GM18499 (cell line): ENCODE measurements around the gene SLC1A2.

ENCODE experiments used
- ATAC-seq: cut with Tn5 transposase; IDR thresholded peaks from one replicate; pipeline ENCODE4 v1.9.1; 2021; ENCODE audit warnings: moderate number of reproducible peaks; ENCODE audit not compliant: insufficient read depth, unreplicated experiment

SLC1A2 gene

DNA sequence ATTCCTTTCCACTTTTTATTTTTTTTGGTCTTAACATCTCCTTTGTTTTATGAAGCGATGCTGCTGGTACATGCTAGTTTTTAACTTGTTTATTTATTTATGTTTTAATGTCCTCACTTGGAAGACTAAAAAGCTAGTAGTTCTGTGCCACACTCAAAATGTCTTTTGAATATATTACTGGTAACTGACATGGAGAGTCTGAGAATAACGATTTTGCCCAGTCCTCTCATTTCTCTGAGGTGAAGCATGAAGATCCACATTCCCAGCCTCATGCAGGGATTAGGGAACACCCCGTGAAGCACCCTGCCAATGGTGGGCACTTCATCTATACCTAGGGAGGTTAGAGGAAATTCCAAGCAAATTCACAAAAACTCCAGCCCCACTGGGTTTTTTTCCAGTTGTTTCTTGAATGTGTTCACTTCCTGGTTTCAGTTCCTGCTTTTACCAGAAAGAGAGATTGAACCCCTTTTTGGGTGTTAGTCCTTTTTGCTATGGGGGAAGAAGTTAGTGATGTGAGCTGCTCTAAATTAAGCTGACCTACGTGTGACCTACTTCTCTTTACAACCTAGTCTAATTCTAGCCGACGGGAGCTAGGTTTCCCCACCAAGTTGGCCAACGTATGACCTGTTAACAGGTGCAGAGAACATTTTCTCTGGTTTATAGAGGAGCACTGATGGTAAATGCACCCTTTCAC, 106.1 kb downstream of the SLC1A2 start:
- peak; percentile 83 for ATAC-seq

DNA sequence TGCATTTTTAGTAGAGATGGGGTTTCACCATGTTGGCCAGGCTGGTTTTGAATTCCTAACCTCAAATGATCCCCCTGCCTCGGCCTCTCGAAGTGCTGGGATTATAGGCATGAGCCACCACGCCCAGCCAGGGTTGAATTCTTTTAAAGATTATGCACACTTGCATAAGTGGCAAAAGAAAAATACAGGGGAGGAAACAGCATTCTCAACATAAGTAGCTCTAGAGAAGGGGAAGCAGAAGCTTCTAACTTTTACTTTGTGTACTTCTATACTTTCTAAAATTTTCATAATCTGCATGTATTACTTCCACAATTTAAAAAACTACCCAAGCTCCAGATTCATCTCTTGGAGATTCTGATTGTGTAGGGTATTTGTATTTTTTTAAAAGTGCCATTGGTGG, 108.0 kb downstream of the SLC1A2 start:
- ATAC-seq = no peak

DNA sequence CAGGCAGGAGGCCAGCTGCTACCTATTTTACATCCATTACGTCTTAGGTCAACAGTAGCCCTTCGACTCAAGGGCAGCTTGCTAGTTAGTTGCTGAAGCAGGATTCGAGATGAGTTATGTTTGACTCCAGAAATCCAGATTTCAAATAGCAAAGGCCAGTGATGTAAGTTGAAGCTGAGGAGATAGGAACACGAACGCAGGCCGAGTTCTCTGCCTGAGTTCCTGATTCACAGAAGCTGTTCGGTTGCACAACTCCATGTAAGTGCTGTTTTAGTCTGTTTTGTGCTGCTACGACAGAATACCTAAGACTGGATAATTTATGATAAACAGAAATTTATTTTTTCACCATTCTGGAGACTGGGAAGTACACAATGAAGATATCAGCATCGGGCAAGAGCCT, 111.2 kb downstream of the SLC1A2 start:
- no peak for ATAC-seq

DNA sequence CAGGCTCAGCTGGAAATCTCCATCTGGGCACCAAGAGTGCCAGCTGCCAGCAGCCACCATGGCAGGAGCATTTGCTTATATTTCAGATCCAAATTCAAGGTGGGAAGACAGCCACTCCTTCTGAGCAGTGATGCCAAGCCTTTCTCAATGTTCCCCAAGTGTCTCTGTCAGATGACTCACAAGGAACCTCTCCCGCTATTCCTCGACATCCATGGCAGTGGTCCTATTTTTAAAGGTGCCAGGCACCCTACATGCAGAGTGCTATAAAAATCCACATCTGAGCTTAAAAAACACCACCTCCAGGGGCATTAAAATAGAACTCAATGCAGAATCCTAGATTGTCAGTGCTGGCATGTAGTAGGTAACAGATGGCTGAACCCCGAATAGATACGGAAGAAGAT, 112.1 kb downstream of the SLC1A2 start:
- no peak for ATAC-seq

DNA sequence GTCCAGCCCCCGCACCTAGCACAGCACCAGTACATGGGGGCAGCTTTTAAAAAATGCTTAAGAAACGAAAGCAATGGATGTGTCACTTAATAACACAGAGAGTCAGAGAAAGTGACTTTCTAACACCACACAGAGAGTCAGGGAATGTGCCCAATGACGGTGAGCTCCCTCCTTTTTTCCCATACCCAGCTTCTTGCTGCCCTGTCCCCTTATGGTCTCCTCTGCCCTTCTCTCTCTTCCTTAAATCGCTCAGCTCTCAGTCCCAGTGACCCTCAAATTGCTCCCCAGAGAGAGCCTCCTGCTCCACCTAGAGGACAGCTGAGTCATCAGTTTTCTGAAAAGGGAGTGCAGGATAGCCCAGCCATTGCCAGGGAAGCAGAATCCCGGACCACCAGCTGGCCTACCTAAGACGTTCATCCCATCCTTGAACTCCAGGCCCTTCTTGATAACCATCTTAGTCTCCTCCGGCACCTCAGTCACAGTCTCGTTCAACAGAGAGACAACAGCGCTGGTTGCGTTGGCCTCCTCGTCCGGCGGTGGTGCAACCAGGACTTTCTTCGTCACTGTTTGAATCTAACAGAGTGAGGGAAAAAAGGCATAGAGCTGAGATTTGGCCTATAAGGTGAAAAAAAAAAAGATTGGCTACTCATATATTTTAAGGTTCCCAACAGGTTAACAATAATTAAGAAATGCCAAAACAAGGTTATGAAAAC, 113.5 kb downstream of the SLC1A2 start:
- ATAC-seq = no peak

DNA sequence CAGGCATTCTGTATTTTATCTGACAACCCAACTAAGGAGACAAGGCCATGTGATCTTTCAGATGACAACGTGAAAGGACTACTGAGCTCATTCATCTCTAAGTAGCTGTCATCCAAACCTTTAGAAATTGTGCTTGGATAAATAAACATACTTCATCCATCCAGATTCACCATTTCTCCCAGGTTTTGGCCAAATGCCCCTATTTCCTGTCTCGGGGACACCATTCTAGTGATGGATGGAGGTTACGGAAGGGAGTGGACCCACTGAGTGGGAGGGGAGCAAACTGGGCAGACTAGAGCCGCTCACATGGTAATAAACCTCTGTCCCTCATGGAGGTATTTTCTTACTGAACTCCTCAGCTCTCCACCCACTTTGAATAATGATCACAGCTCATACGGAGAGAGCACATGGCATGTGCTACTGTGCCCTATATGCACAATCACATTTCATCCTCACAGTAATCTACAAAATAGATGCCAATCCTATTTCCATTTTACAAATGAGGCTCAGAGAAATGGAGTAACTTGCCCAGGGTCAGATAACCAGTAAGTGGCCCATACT, 114.4 kb downstream of the SLC1A2 start:
- ATAC-seq = no peak

DNA sequence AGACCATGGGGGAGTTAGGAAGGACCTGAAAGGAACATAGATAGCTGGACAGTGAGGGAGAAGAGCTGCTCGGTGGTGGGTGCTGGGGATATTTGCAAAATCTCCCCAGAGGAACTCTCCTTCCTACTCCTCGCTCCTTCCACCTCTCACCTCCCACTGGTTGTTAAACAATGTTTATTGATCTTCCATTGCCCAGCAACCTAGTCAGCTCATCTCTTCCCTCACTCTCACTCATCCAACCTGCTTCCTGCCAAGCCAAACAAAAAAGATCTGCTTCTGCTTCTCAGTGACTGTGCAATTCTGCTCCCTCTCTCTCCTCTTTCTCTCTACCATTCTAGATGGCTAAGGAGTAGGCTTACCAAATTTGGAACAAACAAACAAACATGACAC, 115.0 kb downstream of the SLC1A2 start:
- no peak for ATAC-seq

DNA sequence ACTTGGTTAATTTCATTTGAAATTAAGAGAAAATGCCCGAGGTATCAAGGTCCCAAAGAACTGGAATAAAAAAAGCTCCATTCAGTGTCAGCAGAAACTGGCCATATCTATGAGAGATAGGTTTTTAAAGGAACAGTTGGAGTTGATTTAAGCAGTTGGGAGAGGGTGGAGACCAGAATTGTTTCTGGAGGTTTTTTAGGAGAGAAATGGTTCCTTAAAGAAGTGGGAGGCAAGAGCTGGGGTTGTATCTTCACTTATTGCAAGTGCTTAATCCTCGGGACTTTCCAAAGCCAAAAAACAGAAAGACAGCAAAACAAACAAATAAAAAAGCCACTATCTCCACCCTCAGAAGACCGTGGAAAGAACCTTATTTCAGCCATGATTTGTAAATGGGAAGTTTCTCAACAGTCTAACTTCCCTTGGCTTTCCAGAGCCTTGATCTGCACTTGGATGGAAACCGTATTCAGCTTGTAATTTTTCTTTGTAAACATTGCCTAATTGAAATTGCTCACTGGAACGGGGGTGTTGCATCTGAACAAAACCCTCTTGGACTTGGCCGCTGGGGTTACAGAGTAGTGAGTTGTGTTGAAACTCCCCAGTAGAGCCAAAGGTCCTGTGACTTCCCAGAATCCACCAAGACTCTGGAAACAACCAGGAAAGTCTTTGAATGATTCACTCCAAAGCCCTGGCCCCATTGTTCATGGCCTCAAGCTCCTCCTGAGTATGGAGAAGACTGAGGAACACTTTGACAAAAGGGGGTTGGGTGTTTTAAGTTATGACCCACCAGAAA, 115.6 kb downstream of the SLC1A2 start:
- ATAC-seq = no peak

DNA sequence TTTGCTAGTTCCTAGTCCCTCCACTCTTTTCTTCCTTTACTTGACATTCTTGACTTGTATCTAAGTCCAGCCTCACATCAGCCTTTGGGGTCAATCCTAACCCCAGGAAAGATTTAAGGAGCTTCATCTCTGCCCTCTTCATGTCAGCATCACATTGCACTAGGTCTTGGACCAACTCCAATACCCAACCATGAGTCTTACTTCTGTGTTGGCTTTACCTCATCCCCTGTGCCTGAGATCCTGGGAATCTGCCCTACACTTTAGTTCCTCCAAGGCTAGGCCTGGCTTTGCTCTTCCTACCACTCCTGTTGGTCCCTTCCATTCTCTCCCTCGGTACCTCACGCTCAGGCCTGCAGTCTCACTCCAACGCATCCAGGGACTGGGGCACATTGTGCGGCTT, 117.0 kb downstream of the SLC1A2 start:
- no peak for ATAC-seq

DNA sequence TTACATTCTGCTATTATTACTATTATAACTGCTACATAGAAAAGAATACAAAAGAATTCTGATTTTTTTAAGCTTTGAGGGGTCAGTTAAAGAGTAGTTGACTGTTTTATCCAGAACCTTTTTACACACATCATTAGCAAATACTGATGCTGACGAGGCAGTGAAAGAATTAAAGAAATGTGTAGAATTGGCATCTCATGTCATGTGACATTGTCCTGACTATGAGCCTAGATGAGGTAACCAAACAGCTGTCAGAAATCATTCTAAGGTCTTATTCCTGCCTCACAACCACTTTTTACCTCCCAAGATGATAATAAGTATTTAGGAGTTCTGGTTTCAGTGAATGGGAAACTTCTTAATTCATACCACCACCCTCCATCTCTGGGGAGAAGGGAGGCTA, 121.0 kb downstream of the SLC1A2 start:
- no peak for ATAC-seq

DNA sequence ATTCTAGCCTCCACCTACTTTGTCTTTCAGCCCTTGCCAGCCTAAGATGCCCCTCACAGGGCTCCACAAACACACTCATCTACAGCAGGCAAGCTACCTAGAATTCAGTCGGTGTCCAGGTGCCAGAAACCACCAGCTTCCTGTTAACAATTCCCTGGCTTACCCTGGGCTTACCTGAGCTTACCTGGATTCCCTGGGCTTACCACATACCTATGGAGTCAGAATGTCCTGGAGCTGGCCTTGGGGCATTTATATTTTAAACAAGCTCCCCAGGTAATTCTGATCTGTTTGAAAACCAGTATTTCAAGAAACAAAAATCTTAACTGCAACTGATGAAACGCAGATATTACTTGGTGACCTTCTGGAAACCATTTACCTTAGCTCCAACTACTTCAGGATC, 123.6 kb downstream of the SLC1A2 start:
- no peak for ATAC-seq

DNA sequence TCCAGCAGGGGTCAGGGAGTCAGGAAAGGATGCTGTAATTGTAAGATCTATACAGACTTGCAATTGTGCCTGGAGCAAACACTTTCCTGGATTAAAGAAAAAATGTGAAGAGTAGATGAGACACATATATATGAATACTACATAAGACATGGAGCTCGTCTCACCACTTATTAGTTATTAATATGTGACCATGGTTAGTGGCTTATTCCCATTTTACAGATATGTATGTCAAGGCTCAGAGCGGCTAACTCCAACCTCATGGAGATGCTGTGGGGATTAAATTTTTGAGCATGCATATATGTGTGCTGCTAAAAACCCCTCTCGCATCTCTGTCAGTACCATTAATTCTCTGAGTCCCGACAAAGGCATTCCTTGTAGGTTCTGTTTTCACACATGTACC, 125.7 kb downstream of the SLC1A2 start:
- no peak for ATAC-seq

DNA sequence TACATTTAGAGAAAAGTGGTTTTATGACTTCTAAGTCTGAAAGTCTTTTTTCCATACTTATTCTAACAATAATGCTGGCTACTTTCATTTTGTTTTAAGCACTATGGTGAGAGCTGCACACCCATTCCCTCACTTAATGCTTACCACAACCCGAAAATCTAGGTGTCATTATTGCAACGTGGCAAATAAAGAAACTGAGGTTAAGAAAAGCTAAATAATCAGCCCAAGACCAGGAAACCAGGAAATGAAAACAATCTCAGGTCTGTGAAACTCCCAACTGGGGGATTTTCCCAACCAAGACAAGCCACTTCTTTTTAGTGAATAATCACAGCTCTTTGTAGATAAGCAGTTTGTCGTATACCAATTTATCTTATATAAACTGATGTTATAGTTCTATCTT, 126.3 kb downstream of the SLC1A2 start:
- ATAC-seq = no peak

DNA sequence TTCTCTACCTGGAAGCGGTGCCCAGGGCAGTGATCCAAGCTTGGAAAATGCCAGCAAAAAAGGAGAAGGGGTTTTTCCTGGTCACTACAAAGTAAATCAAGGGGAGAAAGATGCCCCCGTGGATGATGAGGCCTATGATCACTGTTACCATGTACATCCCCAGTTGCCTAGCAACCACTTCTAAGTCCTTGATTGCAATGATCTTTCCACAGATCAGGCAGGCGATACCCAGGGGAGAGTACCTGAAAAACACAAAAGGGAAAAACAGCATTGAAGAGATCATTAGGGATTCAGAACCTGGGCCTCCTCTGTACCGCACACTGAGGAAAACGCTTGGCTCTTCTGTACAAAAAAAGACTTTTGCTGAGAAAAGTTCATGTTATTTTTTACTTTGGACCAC, 127.1 kb downstream of the SLC1A2 start:
- no peak for ATAC-seq

DNA sequence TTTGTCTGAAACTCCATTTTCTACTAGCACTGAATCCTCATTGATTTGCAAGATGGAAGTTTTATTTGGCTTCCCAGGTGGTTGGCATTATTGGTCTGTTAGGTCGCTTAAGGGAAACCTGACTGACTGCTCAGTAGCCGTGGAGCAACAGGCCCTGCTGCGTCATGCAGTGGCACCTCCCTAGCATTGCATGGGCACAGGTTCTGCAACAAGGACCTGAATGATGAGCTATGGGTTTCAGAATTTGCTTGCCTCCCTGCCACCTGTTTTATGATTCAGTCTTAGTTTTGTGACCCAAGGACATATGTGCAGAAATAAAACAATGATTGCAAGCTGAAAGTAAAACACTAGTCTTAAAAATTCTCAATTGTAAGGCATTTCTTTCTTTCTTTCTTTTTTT, 128.5 kb downstream of the SLC1A2 start:
- no peak for ATAC-seq

DNA sequence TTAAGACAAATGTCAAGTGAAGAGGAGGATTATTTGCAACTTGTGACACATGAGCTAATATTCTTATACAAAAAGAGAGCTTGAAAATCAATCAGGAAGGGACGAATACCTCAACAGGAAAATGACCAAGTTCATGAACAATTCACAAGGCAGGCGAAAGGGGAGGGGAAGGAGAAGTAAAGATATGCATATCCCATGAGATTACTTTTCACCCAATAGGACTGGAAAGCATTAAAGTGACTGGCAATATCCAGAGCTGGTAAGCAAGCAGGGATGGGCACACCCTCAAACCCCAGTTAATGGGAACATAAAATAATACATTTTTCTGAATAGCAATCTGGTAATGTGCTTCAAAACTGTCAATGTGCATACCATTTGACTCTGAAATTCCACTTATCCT, 129.5 kb downstream of the SLC1A2 start:
- ATAC-seq = no peak

DNA sequence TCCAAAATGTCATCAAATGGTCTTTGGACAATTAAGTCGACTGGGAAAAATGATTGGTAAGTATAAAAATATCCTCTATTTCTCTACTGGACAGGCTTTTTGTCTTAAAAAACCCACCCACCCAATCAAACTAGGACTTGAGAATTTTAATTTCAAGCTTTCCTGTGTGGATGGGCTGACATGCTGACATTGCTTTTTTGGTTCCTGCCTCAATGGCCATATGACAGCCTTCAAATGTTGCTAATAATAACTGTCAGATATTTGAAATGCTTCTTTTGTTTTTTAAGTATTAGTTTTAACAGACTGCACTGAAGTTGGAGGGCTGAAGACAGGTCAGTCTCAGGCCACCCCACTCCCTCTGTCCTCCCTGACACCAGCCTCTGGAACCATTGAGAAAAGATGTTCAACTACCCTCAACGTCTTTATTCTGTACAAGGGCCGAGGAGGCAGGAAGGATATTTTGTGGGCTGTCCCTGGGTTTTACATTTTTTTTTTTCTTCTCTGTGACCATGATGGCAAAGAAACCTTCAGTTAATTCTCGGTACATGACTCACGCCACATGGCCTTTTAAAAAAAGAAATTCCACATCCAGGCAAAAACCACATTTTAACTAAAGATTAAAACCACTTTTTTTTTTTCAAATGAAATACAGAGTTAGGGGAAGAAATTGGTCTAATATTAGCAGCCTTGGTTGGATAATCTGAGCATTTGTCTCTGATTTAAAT, 130.4 kb downstream of the SLC1A2 start:
- no peak for ATAC-seq

DNA sequence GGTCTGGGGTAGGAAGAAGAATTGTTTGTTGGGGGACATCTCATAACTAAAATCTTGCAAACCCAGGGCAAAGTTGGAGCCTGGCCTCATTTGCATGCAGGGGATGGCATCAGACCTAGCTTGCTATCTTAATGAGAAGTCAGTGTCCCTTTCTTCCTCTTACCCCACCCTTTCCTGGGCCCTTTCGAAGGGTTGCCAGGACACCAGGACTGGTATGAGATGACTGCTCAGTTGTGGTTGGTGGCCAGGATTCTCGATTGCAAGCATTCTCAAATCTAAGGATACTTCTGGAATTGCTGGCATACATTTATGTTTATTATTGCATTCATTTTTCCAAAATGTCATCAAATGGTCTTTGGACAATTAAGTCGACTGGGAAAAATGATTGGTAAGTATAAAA, 131.0 kb downstream of the SLC1A2 start:
- ATAC-seq = no peak

DNA sequence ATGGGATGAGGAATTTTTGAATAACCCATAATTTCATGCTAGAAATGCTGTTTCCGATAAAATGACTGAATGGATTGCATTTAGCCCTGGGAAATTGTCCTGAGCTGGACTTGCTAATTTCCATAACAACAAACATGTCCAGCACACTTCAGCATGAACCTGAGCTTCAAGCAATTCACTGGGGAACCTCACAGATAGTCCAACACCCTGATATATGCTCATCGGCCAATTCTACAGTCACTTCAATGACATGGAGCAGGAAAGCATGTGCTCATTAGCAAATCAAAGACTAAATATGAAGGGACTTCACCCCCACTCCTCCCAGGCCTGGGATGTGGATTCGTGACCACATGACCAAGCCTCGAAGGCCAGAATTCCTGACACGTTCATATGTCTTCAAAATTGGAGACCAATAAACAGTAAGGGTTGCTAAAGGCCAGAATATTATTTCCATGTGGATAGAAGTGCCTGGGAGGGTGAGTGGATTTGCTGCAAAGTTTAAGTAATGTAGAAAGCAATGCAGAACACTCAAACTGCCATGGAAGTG, 131.9 kb downstream of the SLC1A2 start:
- ATAC-seq = no peak

DNA sequence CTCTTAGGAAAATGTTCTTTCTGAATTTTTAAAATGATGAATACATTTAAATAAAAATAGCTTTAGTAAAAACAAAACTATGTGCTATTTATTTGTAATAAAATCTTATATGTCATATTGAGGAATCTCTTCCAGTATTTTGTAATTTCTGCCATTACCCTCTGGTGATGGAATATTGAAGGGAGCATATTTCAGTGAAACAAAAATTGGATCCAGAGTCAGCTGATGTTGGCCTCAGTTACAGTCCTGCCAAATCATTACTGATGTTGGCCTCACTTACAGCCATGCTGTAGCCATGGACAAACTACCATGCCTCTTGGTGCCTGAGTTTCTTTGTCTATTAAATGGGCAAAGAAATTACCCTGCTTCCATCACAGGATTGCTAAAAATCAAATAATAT, 133.2 kb downstream of the SLC1A2 start:
- no peak for ATAC-seq
